HEK293 (cell line): ENCODE measurements around the gene KRTAP10-11.

ENCODE experiments used
- CTCF ChIP-seq: fragments of 450-650 bp; formaldehyde crosslinking; IDR thresholded peaks from 2 replicates; pipeline ENCODE4 v1.5.1; 2016; ENCODE audit warnings: missing biosample characterization, missing genetic modification characterization
- OSR2 ChIP-seq: fragments of 450-650 bp; formaldehyde crosslinking; IDR thresholded peaks from 2 replicates; pipeline ENCODE4 v1.5.1; 2016; ENCODE audit warnings: missing biosample characterization, missing genetic modification characterization
- PBX3 ChIP-seq: sonication (generic); formaldehyde crosslinking; IDR thresholded peaks from 2 replicates; pipeline ENCODE4 v1.8.1; 2022; ENCODE audit warnings: mild to moderate bottlenecking, moderate library complexity, missing genetic modification reagents
- SALL2 ChIP-seq: fragments of 450-650 bp; formaldehyde crosslinking; IDR thresholded peaks from 2 replicates; pipeline ENCODE4 v1.5.0; 2017; ENCODE audit warnings: missing biosample characterization, mild to moderate bottlenecking, missing genetic modification characterization, borderline replicate concordance
- TSHZ1 ChIP-seq: fragments of 450-650 bp; formaldehyde crosslinking; IDR thresholded peaks from 2 replicates; pipeline ENCODE4 v1.5.1; 2016; ENCODE audit warnings: missing biosample characterization, missing genetic modification characterization, borderline replicate concordance
- ZNF391 ChIP-seq: fragments of 450-650 bp; formaldehyde crosslinking; IDR thresholded peaks from 2 replicates; pipeline ENCODE4 v1.5.1; 2016; ENCODE audit warnings: low read depth, missing biosample characterization, missing genetic modification characterization, borderline replicate concordance
- ZNF639 ChIP-seq: fragments of 450-650 bp; formaldehyde crosslinking; IDR thresholded peaks from 2 replicates; pipeline ENCODE4 v1.5.1; 2016; ENCODE audit warnings: missing biosample characterization, missing genetic modification characterization

GRCh38 chr21:44696572-44696971 lies 50.4 kb downstream of the KRTAP10-11 start:
- no peak for TF ChIP-seq PBX3 (CRISPR knock-in tag)
- TF ChIP-seq CTCF (tag by site-specific recombination): no peak
- no peak for TF ChIP-seq ZNF639 (tag by site-specific recombination)
- TF ChIP-seq SALL2 (tag by site-specific recombination): no peak
- no peak for TF ChIP-seq ZNF391
- no peak for TF ChIP-seq TSHZ1 (tag by site-specific recombination)
- no peak for TF ChIP-seq OSR2 (tag by site-specific recombination)
